M059J (cell line): ENCODE results near the gene CTBP2. TPM values are rescaled to one million over a fixed set of nuclear protein-coding genes. Genes with fewer than 3 reads are reported as not detected.
A peak's percentile ranks its signal among the peaks of the same experiment; 100 is the strongest.
"Not testable (repeated sequence)": the region's sequence is repeated elsewhere in the genome, so short reads cannot be mapped to it uniquely, and the experiment has no call there.

Experiments
- DNase-seq: peaks from one replicate; pipeline ENCODE4 v3.0.0-alpha.2; 2012; ENCODE audit warnings: low read depth
- total RNA-seq: library from RNA; depleted of rRNA; stranded (reverse); fragments of >200 nt; shearing (Covaris generic); gene quantifications from 2 replicates; pipeline ENCODE4 v1.2.3, GENCODE V29; 2014

Gene CTBP2
- total RNA-seq, 1 experiment from 2014 or later: 55.5 TPM

DNA sequence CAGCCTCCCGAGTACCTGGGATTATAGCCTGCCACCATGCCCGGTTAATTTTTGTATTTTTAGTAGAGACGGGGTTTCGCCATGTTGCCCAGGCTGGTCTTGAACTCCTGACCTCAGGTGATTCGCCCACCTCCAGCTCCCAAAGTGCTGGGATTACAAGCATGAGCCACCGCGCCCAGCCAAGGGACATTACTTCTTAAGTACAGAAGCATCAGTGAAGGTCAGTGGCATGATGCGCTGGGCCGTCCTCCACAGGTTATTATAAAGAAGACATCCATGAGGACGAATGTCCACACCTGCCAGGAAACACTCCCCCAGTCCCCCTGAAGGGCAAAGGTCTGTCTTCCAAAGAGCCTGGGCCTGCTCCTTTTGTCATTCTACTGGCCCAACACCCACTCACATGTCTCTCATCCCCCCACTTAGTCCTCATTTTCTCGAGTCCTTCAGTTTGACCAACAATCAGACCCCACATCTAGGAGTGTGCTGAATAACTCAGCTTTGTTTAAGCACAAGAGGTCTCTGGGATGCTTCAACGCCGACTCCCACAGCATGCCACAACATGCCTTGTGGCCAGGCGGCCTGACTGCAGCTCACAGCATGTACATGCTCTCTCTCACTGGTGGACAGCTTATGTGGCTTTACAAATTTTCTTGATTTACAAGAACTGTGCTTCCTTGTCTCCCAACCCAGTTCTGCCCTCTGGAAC, 73.0 kb downstream of the CTBP2 start:
- DNase-seq: no peak

DNA sequence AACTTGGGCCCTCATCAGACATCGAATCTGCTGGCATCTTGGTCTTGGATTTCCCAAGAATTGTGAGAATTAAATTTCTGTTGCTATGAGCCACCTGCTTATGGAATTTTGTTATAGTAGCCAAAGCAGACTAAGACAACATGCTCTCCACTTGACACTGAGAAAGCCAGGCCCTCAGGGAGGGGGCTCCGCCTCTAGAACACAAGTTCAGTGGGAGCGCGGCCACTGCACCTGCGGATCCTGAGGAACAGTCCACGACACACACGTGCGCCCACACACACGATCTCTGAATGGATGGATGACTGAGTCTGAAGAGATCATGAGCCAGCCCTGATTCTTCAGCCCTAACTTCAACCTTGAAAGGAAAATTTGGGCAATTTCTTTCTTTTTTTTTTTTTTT, 73.7 kb downstream of the CTBP2 start:
- DNase-seq: no peak

DNA sequence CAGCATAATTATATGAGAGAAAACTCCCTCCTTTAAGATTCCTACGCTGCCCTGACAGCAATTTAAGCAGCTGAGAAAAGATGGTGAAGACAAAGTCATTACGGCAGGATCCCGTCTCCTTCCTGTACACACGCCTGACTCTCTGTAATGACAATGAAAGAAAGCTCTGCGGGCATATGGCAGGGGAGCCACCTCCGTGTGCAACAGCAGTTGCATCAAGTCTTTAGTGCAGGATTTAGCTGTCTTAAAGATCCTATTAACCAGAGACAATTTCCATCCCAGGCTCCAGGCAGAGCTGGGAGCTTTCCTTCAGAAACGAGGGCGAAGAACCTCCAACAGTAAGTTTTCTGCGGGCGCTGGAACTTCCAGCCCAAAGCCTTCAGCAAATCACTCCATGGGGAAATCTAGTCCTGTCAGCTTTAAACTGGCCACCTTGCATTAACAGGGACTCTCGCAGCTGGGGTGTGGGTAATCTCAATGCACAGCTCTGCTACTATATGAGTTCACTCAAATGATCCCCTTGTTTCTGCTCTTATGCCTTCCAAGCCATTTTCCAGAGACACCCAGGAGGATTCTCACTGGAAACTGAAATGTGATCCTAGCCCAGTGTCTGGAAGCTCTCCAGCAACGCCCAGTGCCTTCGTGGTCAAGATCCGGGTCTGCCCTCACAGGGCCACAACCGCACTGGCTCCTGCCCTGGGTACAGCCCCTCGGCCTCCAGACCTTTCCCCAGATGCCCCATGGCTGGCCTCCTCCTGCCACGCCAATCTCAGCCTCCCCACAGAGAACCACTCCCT, 74.9 kb downstream of the CTBP2 start:
- DNase-seq: peak; percentile 80

DNA sequence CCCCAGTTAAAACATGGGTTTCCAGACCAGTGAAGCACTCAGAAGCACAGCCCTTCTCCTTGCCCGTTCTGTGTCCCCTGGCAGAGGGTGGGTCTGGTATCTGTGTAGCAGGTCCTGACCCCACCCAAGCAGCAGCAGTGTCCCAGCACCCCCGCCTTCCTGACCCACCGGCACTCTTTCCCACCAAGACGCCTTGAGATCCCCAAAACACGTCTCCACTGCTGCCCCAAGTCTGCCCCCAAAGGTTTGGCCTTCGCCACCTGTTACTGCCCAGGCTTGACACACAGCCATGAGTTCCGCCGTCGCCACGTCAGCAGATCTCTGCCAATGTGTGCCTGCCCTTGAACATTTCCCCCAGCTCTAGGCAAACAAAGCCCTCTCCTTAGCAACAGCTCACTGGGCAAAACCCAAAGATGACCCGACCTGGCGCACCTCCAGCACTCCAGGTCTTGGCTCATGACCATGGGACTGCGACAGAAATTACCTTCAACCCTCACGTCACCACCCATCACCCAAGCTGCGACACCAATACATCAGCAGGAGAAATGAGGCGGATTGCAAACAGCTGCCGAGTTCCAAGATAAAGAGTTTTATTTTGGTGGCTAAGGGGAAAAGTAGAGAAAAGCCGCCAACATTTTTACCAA, 75.6 kb downstream of the CTBP2 start:
- peak; percentile 91 for DNase-seq

DNA sequence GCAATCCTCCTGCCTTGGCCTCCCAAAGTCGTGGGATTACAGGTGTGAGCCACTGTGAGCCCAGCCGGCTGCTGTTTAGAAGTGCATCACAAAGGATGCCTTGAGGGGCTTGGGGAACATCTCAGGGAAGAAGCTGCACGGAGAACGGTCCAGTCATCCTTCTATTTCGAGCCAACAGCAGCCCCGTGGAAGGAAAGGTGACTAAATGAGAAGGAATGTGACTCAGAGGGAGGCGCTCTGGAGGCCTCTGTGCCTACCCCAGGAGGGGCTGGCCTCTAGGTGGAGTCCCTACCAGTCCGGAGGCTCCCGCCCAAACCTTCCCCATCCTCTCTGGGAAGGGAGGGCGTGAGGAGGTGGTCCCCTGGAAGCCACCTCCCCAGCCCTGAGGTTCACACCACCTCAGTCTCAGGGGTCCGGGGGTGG, 76.2 kb downstream of the CTBP2 start:
- DNase-seq: peak; percentile 97

DNA sequence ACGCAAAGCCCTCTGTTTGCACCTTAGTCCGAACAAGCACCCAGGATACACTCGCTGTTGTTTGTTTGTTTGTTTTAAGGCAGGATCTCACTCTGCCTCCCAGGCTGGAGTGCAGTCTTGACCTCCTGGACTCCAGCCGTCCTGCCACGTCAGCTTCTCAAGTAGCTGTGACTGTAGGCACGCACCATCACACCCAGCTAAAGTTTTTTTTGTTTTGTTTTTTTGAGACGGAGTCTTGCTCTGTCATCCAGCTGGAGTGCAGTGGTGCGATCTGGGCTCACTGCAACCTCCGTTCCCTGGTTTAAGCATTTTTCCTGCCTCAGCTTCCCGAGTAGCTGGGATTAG, 76.8 kb downstream of the CTBP2 start:
- peak; percentile 44 for DNase-seq

DNA sequence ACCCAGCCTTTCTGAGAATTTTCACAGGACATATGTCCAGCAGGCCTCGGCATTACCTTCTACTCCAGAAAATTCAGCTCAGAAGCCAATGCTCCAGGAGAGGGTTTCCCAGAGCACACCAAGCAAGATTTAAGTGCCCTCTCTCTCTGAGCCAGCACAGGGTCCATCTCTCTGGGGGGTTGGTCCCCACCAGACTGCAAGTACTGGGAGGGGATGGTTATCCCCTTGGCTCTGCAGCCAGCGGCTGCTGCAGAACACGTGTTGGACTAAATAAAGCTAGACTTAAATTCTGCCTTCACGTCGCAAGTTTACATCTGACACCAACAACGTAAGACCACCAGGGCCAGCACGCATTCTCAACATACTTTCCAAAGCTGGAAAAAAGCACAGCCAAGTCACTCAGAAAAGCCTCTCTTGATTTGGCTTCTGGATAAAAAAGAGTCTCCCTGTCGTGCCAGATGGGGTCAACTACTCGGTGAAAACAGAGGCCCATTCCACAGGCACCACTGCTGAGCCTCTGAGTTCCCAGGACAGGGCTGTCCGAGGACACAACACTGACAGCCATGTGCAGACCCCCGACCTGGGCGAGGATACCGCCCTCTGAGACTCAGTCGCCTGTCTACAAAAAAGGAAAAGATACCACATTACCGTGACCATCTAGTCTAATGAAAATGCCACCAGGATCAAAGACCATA, 77.3 kb downstream of the CTBP2 start:
- no peak for DNase-seq

DNA sequence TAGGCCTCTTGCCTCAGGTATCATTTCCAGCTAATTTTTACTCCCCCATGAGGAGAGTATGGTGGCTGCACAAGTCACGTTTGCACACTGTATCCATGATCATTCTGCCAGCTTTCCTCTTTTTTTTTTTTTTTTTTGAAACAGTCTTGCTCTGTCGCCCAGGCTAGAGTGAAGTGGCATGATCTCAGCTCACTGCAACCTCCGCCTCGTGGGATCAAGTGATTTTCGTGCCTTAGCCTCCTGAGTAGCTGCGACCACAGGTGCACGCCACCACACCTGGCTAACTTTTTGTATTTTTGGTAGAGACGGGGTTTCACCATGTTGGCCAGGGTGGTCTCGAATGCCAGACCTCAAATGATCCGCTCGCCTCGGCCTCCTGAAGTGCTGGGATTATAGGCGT, 77.9 kb downstream of the CTBP2 start:
- DNase-seq: not testable (repeated sequence)

DNA sequence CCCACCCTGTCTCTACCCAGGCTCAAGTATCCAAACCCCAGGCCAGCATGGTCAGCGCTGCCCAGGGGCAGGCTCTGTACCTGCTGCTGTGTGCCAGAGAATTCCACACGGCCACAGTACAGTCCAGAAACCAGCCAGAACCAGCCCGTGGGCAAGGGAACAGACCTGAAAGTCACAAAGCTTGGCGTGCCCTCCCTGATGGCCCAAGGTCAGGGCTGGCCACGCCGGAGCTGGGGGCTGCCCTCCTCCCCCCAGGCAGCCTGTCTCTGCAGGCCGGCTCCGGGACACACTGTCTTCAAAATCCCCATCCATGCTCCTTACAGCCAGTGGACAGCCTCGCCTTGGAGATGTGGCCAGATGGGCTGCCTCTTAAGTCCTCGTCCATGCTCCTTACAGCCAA, 78.4 kb downstream of the CTBP2 start:
- DNase-seq: no peak

DNA sequence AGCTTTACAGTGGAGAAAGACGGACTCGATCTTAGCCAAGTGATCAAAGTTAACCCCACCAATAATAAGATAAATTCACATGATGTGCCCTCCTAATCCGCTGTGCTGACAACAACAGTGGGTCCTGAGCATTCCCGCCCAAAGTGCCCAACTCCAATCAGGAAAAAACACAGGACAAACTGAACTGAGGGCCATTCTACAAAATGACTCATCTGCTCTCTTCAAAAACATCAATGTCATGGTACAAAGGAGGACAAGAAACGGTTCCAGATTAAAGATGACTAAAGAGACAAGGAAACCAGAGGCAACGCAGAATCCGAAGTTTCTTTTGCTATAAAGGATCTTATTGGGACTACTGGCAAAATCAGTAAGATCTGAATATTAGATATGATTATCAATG, 79.4 kb downstream of the CTBP2 start:
- no peak for DNase-seq

DNA sequence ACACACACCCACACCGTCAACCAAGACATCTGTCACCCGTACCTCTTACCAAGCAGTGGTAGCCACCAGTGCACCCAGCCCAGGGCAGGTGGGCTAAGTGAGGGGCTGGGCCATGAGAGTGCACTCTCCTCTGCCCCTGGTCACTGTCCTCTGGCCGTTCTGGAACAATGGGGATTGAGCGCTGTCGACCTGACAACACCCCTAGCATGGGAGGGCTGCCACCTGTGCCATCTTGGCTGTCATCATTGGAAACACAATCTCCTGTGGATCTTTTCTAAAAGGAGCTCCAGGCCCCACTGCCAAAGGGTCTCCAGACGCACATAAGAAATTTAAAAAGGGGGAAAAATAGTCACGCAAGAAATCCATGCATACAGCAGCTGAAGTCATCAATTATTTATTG, 80.1 kb downstream of the CTBP2 start:
- DNase-seq: no peak

DNA sequence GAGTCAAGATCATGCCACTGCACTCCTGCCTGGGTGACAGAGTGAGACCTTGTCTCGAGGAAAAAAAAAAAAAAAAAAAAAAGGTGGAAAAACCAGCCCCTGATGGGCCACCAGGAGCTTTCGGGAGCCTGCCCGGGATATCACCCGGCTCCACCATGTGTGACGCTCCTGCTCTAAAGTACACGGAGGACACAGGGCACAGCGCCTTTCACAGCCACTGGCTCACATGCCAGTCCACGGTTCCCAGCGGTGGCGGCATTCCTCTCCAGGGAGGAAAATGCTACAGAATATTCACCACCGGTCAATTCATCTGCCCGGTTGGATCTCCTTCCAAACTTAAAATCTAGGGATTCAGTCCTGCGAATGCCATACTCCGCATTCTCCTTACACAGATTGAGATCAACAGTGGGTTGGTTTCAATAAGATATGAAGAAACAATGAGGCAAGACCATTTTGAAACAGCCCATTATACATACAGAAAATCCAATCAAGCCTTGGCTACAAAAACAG, 81.2 kb downstream of the CTBP2 start:
- no peak for DNase-seq

DNA sequence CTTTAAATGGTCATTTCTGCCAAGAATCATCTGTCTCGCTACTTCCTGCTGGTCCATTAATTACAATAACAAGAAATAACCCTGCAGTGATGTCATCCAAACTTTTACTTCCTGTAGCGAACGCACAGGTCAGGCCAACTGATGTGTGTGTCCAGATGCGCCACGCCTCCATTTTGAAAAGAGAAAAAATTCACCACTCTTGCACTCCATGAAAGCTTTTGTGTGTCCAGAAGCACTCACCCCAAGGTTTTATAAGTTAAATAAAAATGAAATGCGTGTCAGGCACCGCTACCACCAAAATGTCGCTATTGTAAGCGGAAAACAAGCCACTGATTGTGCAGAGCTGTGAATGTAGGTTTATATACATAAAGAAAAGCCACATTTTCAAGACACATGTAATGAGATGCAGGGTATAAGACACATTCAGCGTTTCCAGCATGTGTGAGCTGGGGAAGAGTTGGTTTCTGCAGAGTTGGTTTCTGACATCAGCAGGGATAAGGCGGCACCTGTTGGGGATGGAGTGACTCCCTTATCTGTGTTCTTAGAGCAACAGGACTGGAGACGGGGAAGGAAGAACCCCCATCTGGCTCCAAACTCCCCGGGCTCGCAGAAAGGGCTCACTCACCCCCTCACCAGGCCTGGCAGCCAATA, 83.3 kb downstream of the CTBP2 start:
- DNase-seq: no peak

DNA sequence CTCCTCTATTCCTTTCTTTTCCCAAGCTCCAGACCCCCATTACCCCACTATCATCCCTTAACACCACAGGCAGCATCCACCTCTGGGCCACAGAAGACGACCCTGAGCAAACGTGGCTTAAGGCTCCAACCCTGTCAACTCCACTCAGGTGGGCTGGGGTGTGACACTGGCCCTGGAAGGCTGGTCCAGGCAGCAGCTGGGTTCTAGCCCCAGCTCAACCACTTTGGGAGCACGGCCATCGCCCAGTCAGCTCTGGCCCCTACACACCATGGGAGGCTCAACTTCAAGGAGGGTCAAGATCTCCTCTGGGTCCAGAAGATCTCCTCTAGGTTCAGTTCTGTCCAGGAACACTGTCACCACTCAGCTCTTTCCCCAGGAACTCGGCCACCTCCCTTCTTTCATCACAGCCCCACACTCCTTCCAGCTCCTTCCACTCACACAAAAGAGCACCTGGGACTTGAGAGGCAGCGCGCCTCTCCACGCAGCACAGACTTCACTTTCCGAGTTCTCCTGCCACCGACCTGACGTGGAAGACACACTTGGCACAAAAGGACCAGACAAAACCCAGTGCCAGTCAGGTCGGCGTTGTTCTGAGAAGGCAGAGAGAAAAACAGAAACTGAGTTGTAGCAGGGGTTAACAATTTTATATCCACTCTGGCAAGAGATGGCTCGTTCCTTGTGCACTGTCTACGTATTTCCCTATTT, 84.1 kb downstream of the CTBP2 start:
- DNase-seq: no peak

DNA sequence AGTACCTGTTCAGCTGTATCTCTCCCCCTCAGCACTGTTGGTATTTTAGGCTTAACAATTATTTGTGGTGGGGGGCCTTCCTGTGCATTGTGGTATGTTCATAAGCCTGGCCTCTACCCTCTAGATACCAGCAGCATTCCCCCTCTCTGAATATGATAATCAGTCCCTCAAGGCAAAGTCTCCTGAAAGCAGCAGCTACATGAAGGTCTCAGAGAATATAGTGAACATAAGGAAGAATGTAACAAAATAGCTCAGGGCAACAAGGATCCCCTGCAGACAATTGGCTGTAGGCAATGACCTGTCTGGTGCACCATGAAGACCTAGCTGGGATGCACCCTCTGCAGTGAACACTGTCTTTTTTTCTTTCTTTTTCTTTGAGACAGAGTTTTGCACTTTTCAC, 86.4 kb downstream of the CTBP2 start:
- no peak for DNase-seq

DNA sequence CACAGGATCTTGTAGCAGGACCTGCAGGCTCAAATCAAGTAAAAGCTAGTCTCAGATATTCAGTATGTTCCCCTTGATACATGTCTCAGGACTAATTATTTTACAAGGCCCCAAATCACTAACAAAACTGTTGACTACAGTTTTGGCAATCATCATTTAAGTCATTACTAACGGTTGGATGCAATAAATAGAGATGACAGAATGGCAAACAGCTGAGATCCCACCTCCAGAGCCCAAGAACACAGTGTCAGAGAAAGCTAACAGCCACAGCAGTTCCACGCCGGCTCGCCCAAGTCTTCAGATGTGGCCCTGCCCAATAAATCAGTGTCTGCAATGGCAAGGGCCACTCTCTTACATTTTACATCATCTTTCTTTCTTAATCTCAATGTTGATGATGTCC, 87.6 kb downstream of the CTBP2 start:
- DNase-seq: no peak

DNA sequence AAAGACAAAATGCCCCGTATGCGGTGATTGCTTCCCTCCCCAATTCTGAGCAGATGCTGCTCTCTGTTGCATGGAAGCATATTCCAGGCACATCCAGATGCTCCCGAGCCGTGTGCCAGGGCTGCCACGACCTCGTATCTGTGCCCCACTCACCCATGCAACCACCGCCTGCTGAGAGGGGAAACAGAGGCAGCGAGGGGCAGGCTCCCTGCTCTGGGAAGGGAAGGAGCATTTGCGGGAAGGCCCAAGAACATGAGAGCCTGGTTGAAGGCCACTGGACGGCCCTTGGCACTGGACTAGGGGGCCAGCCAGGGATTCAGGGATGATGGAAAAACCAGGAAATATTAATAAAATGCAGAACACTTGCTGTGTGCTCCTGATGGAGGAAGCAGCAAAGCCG, 89.4 kb downstream of the CTBP2 start:
- no peak for DNase-seq

DNA sequence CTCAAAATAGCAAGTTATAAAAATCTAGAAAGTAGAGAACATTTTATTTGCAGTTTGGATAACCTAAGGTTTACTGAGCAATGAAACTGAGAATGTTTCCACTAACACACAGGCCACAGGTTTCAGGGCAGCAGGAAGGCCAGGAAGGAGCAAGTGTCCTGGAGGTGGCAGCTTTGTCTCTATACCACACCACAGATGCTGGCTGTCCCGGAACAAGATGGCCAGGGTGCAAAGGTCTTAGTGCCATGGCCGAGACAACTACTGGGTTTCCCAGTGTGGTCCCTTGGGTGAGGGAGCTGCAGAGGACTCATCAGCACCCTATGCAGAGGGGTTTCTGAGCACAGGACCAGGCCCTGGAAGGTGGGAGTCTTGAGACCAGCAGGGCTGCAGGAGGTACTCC, 92.0 kb downstream of the CTBP2 start:
- DNase-seq: no peak

DNA sequence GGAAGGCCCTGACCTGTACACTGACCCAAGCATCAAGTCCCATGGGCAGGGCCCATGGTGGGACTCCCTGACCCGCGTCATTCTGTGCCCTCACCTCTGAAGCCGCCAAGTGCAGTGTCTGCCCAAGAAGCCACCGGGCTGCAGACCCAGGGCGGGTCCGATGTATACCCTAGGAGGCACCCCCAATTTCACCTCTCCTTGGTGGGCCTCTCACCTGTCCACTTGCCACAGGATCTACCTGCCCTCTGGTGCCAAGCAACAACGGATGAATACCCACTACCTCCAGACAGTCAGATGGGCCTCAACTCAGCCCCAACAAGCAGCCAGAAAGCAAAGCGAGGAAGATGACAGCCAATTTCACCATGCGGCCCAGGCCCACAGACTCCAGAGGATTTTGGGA, 92.6 kb downstream of the CTBP2 start:
- DNase-seq: no peak

DNA sequence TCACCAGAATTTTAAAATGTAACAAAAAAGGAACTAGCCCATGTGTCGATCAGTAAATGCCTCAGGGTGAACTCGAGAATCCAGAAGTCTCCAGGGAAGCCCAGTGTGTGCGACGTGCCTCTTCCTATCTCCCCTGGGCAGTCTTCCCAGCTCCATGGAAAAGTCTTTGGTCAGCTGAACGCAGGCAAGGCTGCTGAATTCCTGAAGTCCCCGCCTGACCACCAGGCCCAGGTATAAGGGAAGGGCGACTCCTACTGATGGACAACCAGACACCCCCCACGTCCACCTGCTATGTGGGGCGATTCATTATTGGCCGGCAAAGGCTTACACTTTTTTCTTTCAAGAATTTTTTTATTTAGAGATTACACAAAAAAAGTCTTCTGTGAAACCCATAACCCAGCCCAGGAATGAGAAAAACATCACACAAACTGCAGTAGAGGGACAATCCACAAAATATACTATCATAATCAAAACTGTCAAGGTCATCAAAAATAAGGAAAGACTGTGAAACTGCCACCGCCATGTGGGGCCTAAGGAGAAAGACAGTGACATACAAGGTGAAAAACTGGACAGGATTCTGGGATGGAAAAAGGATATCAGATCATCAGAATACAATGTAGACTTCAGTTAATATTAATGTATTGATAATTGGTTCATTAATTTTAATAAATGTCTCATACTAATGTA, 93.5 kb downstream of the CTBP2 start:
- DNase-seq: no peak
